Retinal pigment epithelial cell (primary cell): ENCODE measurements around the gene IL11RA.

Source experiments
- DNase-seq: peaks from one replicate; pipeline ENCODE4 v3.0.0-alpha.2; 2010; ENCODE audit warnings: low read depth
- H3K4me3 ChIP-seq: 2 replicates; pipeline ENCODE4 v1.5.1; 2011; ENCODE audit warnings: mild to moderate bottlenecking, low read length, control low read depth, moderate library complexity
- TF ChIP-seq, protein P1 (sequence below): conservative IDR thresholded peaks from 2 replicates; pipeline ENCODE4 v1.5.1; 2011; ENCODE audit warnings: low read depth, low read length, control low read depth, inconsistent platforms

The IL11RA gene

DNA sequence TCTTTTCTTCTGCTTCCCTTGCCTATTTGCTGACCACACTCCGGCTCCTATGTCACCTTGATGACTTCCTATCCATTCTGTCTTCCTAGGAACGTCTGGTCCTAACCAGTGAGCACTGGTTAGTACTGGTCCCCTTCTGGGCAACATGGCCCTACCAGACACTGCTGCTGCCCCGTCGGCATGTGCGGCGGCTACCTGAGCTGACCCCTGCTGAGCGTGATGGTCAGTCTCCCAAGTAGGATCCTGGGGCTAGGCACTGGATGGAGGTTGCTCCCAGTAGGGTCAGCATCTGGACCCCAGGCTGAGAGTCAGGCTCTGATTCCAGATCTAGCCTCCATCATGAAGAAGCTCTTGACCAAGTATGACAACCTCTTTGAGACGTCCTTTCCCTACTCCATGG, 3.3 kb upstream of the IL11RA start:
- no peak for DNase-seq
- no peak overlapping the region for H3K4me3 ChIP-seq
- TF ChIP-seq, protein P1, sequence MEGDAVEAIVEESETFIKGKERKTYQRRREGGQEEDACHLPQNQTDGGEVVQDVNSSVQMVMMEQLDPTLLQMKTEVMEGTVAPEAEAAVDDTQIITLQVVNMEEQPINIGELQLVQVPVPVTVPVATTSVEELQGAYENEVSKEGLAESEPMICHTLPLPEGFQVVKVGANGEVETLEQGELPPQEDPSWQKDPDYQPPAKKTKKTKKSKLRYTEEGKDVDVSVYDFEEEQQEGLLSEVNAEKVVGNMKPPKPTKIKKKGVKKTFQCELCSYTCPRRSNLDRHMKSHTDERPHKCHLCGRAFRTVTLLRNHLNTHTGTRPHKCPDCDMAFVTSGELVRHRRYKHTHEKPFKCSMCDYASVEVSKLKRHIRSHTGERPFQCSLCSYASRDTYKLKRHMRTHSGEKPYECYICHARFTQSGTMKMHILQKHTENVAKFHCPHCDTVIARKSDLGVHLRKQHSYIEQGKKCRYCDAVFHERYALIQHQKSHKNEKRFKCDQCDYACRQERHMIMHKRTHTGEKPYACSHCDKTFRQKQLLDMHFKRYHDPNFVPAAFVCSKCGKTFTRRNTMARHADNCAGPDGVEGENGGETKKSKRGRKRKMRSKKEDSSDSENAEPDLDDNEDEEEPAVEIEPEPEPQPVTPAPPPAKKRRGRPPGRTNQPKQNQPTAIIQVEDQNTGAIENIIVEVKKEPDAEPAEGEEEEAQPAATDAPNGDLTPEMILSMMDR: no peak

DNA sequence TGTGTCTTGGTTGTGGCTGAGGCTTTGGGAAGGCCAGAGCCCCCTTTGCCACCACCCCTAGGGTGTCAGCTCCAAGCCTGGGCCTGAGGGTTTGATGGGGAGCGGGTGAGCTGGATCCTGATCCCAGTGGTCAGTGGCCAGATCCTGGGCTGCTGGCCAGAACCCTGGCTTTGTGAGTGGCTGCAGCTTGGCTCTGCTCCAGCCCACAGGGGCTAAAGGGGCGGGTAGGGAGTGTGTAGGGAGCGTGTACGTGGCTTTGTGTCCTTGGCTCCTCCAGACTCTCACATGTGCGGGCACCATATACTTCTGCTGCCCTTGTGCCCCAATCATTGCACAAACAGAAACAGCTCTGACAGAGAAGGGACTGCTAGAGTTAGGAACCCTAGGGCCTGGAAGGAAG, 1.2 kb upstream of the IL11RA start:
- no peak overlapping the region for H3K4me3 ChIP-seq
- no peak for DNase-seq
- TF ChIP-seq, protein P1: no peak

DNA sequence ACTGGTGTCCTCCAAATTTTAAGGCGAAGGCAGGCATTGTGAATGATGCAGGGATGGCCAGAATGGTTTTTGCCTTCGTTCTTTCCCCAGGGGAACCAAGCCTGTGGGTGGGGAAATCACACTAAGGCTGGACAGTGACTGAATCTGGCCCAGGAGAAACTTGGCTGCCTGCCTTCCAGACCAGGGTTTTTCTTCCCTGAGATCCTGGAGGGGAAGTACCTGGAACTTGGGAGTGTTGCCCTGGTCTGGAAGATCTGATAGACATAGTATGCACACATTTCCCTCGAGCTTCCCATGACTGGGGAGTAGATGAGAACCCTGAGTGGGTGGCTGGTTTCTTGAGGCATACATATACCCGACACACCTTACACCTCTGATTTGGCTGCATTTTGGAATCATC, 664 bp upstream of the IL11RA start:
- DNase-seq: no peak
- no peak overlapping the region for H3K4me3 ChIP-seq
- TF ChIP-seq, protein P1: no peak

DNA sequence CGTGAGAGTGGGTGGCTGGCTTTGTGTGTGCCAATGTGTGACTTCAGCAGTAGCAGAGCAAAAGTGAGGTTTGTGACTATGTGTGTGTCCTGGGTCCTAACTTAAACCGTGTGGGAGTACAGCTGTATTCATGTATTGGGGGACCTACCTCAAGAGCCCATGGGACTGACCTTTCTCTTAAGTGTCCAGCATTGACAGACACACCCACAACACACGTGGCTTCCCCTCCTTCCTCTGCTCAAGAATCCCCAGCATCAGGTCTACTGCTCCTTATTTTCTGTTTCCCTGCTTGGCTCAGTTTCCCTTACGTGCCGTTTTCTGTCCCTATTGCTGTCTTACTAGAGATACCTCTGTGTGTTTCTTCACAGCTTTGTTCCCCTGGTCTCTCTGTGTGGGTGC, 616 bp downstream of the IL11RA start:
- TF ChIP-seq, protein P1: no peak
- H3K4me3 ChIP-seq: peak overlapping the region; percentile 32
- DNase-seq: no peak

DNA sequence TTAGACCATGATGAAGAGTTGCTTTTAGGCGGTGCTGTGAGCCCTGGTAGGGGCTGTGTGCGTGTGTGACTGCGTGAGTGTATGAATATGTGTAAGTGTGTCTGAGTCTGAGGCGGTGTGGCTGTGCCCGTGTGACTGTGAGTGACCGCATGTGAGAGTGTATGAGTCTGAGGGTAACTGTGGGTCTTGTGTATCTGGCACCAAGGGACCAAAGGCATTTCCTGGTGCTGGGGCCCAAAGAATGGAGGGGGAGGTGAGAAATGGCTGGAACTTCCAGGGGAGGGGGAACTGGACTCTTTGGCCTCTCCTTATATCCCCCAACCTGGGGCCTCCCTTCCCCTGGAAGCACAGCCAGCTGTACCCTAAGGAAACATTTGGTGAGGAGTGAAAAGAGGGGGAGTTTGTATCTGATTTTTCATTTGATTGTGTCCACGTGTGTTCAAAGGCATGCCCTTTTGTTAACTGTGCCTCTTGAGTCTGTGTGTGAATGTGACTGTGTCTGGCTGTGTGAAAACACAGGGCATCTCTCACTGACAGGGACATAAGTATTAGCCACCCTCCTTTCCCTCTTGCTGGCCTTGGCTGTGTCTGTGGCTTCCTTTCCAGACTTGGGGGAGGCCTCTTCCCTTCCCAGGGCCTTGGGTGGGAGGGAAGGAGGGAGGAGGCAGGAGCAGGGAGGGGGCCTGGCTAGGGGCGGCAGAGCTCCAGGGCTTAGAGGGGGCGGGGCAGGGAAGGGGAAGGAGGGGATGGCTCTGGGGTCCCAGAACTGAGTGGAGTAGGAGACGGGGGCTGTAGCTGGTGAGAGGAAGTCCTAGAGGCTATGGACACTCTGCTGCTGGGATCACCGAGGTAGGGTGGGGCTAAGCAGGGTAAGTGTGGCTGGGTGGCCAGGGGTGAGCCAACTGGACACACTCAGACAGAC, 1.4 kb downstream of the IL11RA start:
- DNase-seq: no peak
- no peak overlapping the region for H3K4me3 ChIP-seq
- TF ChIP-seq, protein P1: no peak

DNA sequence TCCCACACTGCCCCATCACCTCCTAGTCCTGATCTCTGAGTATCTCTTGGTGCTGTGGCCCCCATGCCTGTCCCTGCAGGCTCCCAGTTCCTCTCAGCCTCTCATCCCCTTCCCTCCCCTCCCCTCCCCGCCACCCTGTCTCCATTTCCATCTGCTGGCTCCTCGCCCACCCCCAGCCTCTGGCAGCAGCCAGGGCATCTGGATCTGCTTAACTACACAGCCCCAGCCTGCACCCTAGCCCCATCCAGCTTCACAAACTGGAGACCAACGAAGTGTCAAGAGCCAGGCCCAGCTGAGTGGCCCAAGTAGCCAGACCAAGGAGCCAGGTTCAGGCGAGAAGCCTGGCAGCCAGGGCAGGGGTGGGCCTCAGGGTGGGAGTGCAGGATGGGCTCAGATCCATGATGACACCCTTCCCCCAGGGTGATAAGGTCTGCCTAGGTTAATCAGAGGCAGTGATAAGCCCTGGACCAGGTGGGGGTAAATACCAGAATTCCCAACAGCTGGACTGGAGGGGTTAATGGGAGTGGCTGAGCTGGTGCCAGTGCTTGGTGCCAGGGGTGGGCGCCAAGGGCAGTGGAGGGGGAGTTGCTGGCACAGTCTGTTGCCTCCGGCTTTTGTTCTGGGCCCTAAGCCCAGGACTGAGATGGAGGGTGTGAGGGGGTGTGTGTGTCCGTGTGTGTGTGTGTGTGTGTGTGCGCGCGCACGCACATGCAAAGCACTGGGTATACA, 2.5 kb downstream of the IL11RA start:
- H3K4me3 ChIP-seq: no peak overlapping the region
- no peak for DNase-seq
- TF ChIP-seq, protein P1: no peak

DNA sequence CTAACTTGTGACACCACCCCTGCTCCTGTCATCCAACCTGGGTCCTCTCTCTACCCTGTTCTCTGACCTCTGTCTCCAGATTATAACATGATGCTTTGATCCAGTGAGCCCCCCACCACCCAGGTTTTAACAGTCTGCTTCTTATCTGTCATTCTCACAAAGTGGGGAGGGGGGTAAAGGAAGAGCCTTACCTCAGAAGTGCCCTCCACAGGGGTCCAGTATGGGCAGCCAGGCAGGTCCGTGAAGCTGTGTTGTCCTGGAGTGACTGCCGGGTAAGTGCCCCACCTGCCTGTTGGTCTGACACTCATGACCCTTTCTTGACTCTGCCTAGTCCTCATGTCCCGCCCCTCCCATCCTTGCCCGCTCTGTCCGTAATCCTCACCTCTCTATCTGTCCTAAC, 3.4 kb downstream of the IL11RA start:
- TF ChIP-seq, protein P1: no peak
- no peak for DNase-seq

More for the DNA sequence above, 3.4 kb downstream of the IL11RA start:
- no peak overlapping the region for H3K4me3 ChIP-seq
